ENCODE data around the gene UQCR10. TPM values are rescaled to one million over a fixed set of nuclear protein-coding genes. Genes with fewer than 3 reads are reported as not detected.

UQCR10 gene
- total RNA-seq, 1 experiment from 2014 or later: 147 TPM

- intact Hi-C loops (cut with micrococcal nuclease; ENCODE audit: unreplicated experiment): no loop called here
- Histone ChIP-seq H3K27me3 (replicated peaks; ENCODE audit: control insufficient read depth, insufficient read depth, low read length) (no peaks in the 10 kb centered on the region), H3K4me3 (ENCODE audit: low read depth, low read length) (no peak overlapping the region), H3K9me3 (no peaks in the 10 kb centered on the region), H3K4me1 (peaks cover 16% of the 10 kb centered on the region; the same call in 1 of the 2 replicates), H3K36me3 (ENCODE audit: control insufficient read depth, insufficient read depth, low read length) (no peaks in the 10 kb centered on the region)
- Mint-ChIP-seq H3K27ac (ENCODE audit: unreplicated experiment) (peak overlapping the region; percentile 24), H3K4me1 (ENCODE audit: low read depth, unreplicated experiment) (peaks cover 13% of the 10 kb centered on the region), H3K27me3 (ENCODE audit: insufficient read depth, unreplicated experiment) (no peaks in the 10 kb centered on the region), H3K4me3 (ENCODE audit: unreplicated experiment) (peak overlapping the region; percentile 6), H3K9me3 (ENCODE audit: unreplicated experiment) (no peaks in the 10 kb centered on the region), H3K36me3 (ENCODE audit: insufficient read depth, unreplicated experiment) (no peaks in the 10 kb centered on the region)
- no peak for DNase-seq
- TF ChIP-seq, protein P1, sequence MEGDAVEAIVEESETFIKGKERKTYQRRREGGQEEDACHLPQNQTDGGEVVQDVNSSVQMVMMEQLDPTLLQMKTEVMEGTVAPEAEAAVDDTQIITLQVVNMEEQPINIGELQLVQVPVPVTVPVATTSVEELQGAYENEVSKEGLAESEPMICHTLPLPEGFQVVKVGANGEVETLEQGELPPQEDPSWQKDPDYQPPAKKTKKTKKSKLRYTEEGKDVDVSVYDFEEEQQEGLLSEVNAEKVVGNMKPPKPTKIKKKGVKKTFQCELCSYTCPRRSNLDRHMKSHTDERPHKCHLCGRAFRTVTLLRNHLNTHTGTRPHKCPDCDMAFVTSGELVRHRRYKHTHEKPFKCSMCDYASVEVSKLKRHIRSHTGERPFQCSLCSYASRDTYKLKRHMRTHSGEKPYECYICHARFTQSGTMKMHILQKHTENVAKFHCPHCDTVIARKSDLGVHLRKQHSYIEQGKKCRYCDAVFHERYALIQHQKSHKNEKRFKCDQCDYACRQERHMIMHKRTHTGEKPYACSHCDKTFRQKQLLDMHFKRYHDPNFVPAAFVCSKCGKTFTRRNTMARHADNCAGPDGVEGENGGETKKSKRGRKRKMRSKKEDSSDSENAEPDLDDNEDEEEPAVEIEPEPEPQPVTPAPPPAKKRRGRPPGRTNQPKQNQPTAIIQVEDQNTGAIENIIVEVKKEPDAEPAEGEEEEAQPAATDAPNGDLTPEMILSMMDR (IDR thresholded peaks at IDR 0.05; ENCODE audit: insufficient read depth in 1 of 2, low read depth in 1 of 2, low read length in 1 of 2, severe bottlenecking in 1 of 2, unreplicated experiment in 1 of 2): no peak
- ChIA-PET POLR2A (interaction anchor here (0.7 kb wide), 1 partner anchor 19 kb away, joined by 4 read pairs; the partner anchor contains the start of genes UQCR10 and ZMAT5), CTCF (interaction anchor here (1.4 kb wide), 1 partner anchor 257 kb away, joined by 6 read pairs; no protein-coding TSS in a partner anchor)
- BruUV-seq (replicated peaks): no TSS peak
Observed at GRCh38 chr22:29747832-29748231, 19.3 kb upstream of the UQCR10 start.

DNA sequence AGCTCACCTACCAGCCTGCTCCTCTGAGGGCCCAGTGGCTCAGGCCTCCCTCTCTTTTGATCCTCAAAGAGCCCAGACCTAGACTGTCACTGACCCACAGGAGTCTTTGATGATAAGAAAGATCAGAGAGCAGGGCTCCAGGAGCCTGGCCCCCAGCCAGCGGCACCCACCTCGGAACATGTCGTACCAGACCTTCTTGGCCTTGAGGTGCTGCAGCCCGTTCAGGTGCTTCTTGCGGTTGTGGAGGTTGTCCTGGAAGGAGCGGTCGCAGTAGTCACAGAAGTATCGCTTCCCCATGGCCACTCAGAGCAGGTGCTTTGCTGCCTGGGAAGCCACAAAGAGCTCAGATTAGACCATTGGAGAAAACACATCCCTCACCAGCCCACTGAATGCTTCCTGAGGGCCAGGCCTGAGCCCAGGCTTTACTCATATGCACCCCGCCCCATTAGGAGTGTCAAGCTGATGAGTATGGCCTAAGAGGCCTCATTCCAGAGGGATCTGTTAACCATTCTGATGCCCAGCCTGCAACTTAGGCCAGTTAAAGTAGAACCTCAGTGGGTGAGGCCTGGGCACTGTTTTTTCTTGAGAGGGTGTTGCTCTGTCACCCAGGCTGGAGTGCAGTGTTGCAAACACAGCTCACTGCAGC lies 18.8 kb upstream of the UQCR10 start:
- Mint-ChIP-seq H3K9me3 (ENCODE audit: unreplicated experiment) (no peaks in the 10 kb centered on the region), H3K4me3 (ENCODE audit: unreplicated experiment) (peak overlapping the region; percentile 6), H3K4me1 (ENCODE audit: low read depth, unreplicated experiment) (peaks cover 13% of the 10 kb centered on the region), H3K36me3 (ENCODE audit: insufficient read depth, unreplicated experiment) (no peaks in the 10 kb centered on the region), H3K27me3 (ENCODE audit: insufficient read depth, unreplicated experiment) (no peaks in the 10 kb centered on the region), H3K27ac (ENCODE audit: unreplicated experiment) (peak overlapping the region; percentile 24)
- Histone ChIP-seq H3K36me3 (ENCODE audit: control insufficient read depth, insufficient read depth, low read length) (no peaks in the 10 kb centered on the region), H3K4me1 (peaks cover 16% of the 10 kb centered on the region; the same call in 1 of the 2 replicates), H3K27me3 (replicated peaks; ENCODE audit: control insufficient read depth, insufficient read depth, low read length) (no peaks in the 10 kb centered on the region), H3K4me3 (ENCODE audit: low read depth, low read length) (no peak overlapping the region), H3K9me3 (no peaks in the 10 kb centered on the region)
- CTCF ChIA-PET: interaction anchor here (0.6 to 1.4 kb wide), 3 partner anchors 257 to 637 kb away, joined by 3 to 6 read pairs (median 4); no protein-coding TSS in a partner anchor
- TF ChIP-seq, protein P1 (IDR thresholded peaks at IDR 0.05; ENCODE audit: insufficient read depth in 1 of 2, low read depth in 1 of 2, low read length in 1 of 2, severe bottlenecking in 1 of 2, unreplicated experiment in 1 of 2): no peak
- intact Hi-C loops (cut with micrococcal nuclease; ENCODE audit: unreplicated experiment): no loop called here
- POLR2A ChIA-PET: interaction anchor here (0.7 kb wide), 1 partner anchor 19 kb away, joined by 4 read pairs; the partner anchor contains the start of genes UQCR10 and ZMAT5
- BruUV-seq (replicated peaks): no TSS peak
- DNase-seq: peak; percentile 23 to 56

- BruUV-seq (replicated peaks): no TSS peak
- intact Hi-C loops (cut with micrococcal nuclease; ENCODE audit: unreplicated experiment): no loop called here
- no peaks in the 10 kb centered on the region for H3K9me3 Mint-ChIP-seq (ENCODE audit: unreplicated experiment)
- no peak for DNase-seq
- Histone ChIP-seq H3K36me3 (ENCODE audit: control insufficient read depth, insufficient read depth, low read length) (no peaks in the 10 kb centered on the region), H3K9me3 (no peaks in the 10 kb centered on the region), H3K4me3 (ENCODE audit: low read depth, low read length) (no peak overlapping the region), H3K27me3 (replicated peaks; ENCODE audit: control insufficient read depth, insufficient read depth, low read length) (no peaks in the 10 kb centered on the region), H3K4me1 (peaks cover 16% of the 10 kb centered on the region; the same call in 1 of the 2 replicates)
- H3K27me3 Mint-ChIP-seq (ENCODE audit: insufficient read depth, unreplicated experiment): no peaks in the 10 kb centered on the region
- H3K4me1 Mint-ChIP-seq (ENCODE audit: low read depth, unreplicated experiment): peaks cover 13% of the 10 kb centered on the region
- H3K4me3 Mint-ChIP-seq (ENCODE audit: unreplicated experiment): no peak overlapping the region
- no peak overlapping the region for H3K27ac Mint-ChIP-seq (ENCODE audit: unreplicated experiment)
- TF ChIP-seq, protein P1 (IDR thresholded peaks at IDR 0.05; ENCODE audit: insufficient read depth in 1 of 2, low read depth in 1 of 2, low read length in 1 of 2, severe bottlenecking in 1 of 2, unreplicated experiment in 1 of 2): no peak
- POLR2A ChIA-PET: no interaction called here
- CTCF ChIA-PET: interaction anchor here (0.6 kb wide), 1 partner anchor 12 kb away, joined by 3 read pairs; no protein-coding TSS in a partner anchor
- H3K36me3 Mint-ChIP-seq (ENCODE audit: insufficient read depth, unreplicated experiment): no peaks in the 10 kb centered on the region
Observed at GRCh38 chr22:29750029-29750428, 17.1 kb upstream of the UQCR10 start.
